Uterus (tissue), 2 donors: ENCODE measurements around the gene ALPG.

Source experiments
- POLR2A ChIP-seq, 2 donors: fragments of 450-650 bp; IDR thresholded peaks; one replicate each; pipeline ENCODE4 v1.6.1; 2016; ENCODE audit warnings: antibody characterized with exemption in 2 of 2, mild to moderate bottlenecking in 1 of 2, moderate library complexity in 1 of 2
- TF ChIP-seq, protein P1 (sequence below), 4 experiments: fragments of 200-600 bp in 2 of 4; fragments of 450-650 bp in 2 of 4; sonication (generic) in 2 of 4; IDR thresholded peaks; one replicate each; pipeline ENCODE4 v1.5.1; 2016 to 2019; ENCODE audit warnings: antibody characterized with exemption in 4 of 4, mild to moderate bottlenecking in 2 of 4, moderate library complexity in 1 of 4

GRCh38 chr2:232376713-232377112 lies 29.9 kb upstream of the ALPG start:
- no peak for TF ChIP-seq POLR2A (IDR thresholded peaks at IDR 0.05)
- TF ChIP-seq, protein P1, sequence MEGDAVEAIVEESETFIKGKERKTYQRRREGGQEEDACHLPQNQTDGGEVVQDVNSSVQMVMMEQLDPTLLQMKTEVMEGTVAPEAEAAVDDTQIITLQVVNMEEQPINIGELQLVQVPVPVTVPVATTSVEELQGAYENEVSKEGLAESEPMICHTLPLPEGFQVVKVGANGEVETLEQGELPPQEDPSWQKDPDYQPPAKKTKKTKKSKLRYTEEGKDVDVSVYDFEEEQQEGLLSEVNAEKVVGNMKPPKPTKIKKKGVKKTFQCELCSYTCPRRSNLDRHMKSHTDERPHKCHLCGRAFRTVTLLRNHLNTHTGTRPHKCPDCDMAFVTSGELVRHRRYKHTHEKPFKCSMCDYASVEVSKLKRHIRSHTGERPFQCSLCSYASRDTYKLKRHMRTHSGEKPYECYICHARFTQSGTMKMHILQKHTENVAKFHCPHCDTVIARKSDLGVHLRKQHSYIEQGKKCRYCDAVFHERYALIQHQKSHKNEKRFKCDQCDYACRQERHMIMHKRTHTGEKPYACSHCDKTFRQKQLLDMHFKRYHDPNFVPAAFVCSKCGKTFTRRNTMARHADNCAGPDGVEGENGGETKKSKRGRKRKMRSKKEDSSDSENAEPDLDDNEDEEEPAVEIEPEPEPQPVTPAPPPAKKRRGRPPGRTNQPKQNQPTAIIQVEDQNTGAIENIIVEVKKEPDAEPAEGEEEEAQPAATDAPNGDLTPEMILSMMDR (IDR thresholded peaks at IDR 0.05): no peak
